ENCODE results near the gene WBP2. TPM values are rescaled to one million over a fixed set of nuclear protein-coding genes. Genes with fewer than 3 reads are reported as not detected.

The WBP2 gene
- total RNA-seq, 2 donors from 2014 or later, result 67.4 to 127 TPM

GRCh38 chr17:75825748-75826370 is 29.3 kb downstream of the WBP2 start:
- no peak overlapping the region for H3K4me3 Mint-ChIP-seq
- H3K27ac Mint-ChIP-seq, result peak overlapping the region; percentile 52
- H3K27me3 Mint-ChIP-seq, result no peaks in the 10 kb centered on the region
- peaks cover 9% of the 10 kb centered on the region for H3K4me1 Mint-ChIP-seq
- no peaks in the 10 kb centered on the region for H3K9me3 Mint-ChIP-seq
- no peak for ATAC-seq (replicated peaks)
- H3K36me3 Mint-ChIP-seq (ENCODE audit: low read depth), result peaks cover 54% of the 10 kb centered on the region

- H3K9me3 Mint-ChIP-seq, result no peaks in the 10 kb centered on the region
- H3K27ac Mint-ChIP-seq, result peak overlapping the region; percentile 52
- no peak overlapping the region for H3K4me3 Mint-ChIP-seq
- peaks cover 49% of the 10 kb centered on the region for H3K36me3 Mint-ChIP-seq (ENCODE audit: low read depth)
- H3K4me1 Mint-ChIP-seq, result peaks cover 9% of the 10 kb centered on the region
- H3K27me3 Mint-ChIP-seq, result no peaks in the 10 kb centered on the region
- ATAC-seq (replicated peaks), result no peak
Measured at GRCh38 chr17:75825149-75825552, 30.0 kb downstream of the WBP2 start.

- no peak overlapping the region for H3K27ac Mint-ChIP-seq
- H3K27me3 Mint-ChIP-seq, result no peaks in the 10 kb centered on the region
- peaks cover 47% of the 10 kb centered on the region for H3K36me3 Mint-ChIP-seq (ENCODE audit: low read depth)
- H3K4me1 Mint-ChIP-seq, result peaks cover 9% of the 10 kb centered on the region
- H3K4me3 Mint-ChIP-seq, result no peak overlapping the region
- no peak for ATAC-seq (replicated peaks)
- H3K9me3 Mint-ChIP-seq, result no peaks in the 10 kb centered on the region
Measured at GRCh38 chr17:75824666-75825065, 30.5 kb downstream of the WBP2 start.

- no peak overlapping the region for H3K27ac Mint-ChIP-seq
- H3K4me1 Mint-ChIP-seq, result peaks cover 9% of the 10 kb centered on the region
- H3K4me3 Mint-ChIP-seq, result no peak overlapping the region
- no peaks in the 10 kb centered on the region for H3K27me3 Mint-ChIP-seq
- ATAC-seq (replicated peaks), result no peak
- peaks cover 48% of the 10 kb centered on the region for H3K36me3 Mint-ChIP-seq (ENCODE audit: low read depth)
- no peaks in the 10 kb centered on the region for H3K9me3 Mint-ChIP-seq
Measured at GRCh38 chr17:75824050-75824552, 31.0 kb downstream of the WBP2 start.

GRCh38 chr17:75823257-75824041 is 31.7 kb downstream of the WBP2 start:
- Mint-ChIP-seq H3K4me1 (peaks cover 9% of the 10 kb centered on the region), H3K36me3 (ENCODE audit: low read depth) (peaks cover 54% of the 10 kb centered on the region), H3K4me3 (no peak overlapping the region), H3K27me3 (no peaks in the 10 kb centered on the region), H3K27ac (no peak overlapping the region), H3K9me3 (no peaks in the 10 kb centered on the region)
- no peak for ATAC-seq (replicated peaks)

GRCh38 chr17:75822800-75823166 is 32.4 kb downstream of the WBP2 start:
- H3K4me3 Mint-ChIP-seq, result no peak overlapping the region
- ATAC-seq (replicated peaks), result no peak
- H3K27ac Mint-ChIP-seq, result no peak overlapping the region
- H3K4me1 Mint-ChIP-seq, result peaks cover 9% of the 10 kb centered on the region
- H3K27me3 Mint-ChIP-seq, result no peaks in the 10 kb centered on the region
- no peaks in the 10 kb centered on the region for H3K9me3 Mint-ChIP-seq
- peaks cover 50% of the 10 kb centered on the region for H3K36me3 Mint-ChIP-seq (ENCODE audit: low read depth)

GRCh38 chr17:75822119-75822799 is 32.9 kb downstream of the WBP2 start:
- ATAC-seq (replicated peaks), result peak; percentile 31
- H3K27ac Mint-ChIP-seq, result peak overlapping the region; percentile 70
- no peaks in the 10 kb centered on the region for H3K9me3 Mint-ChIP-seq
- H3K4me3 Mint-ChIP-seq, result no peak overlapping the region
- H3K36me3 Mint-ChIP-seq (ENCODE audit: low read depth), result peaks cover 53% of the 10 kb centered on the region
- peaks cover 9% of the 10 kb centered on the region for H3K4me1 Mint-ChIP-seq
- H3K27me3 Mint-ChIP-seq, result no peaks in the 10 kb centered on the region

GRCh38 chr17:75821552-75821951 is 33.6 kb downstream of the WBP2 start:
- no peaks in the 10 kb centered on the region for H3K9me3 Mint-ChIP-seq
- H3K36me3 Mint-ChIP-seq (ENCODE audit: low read depth), result peaks cover 56% of the 10 kb centered on the region
- no peaks in the 10 kb centered on the region for H3K27me3 Mint-ChIP-seq
- H3K4me3 Mint-ChIP-seq, result no peak overlapping the region
- H3K4me1 Mint-ChIP-seq, result peaks cover 9% of the 10 kb centered on the region
- peak overlapping the region; percentile 70 for H3K27ac Mint-ChIP-seq
- ATAC-seq (replicated peaks), result peak; percentile 4

GRCh38 chr17:75820094-75821080 is 34.7 kb downstream of the WBP2 start:
- Mint-ChIP-seq H3K27ac (peak overlapping the region; percentile 70), H3K27me3 (no peaks in the 10 kb centered on the region), H3K9me3 (no peaks in the 10 kb centered on the region), H3K4me3 (no peak overlapping the region), H3K4me1 (peaks cover 9% of the 10 kb centered on the region), H3K36me3 (ENCODE audit: low read depth) (peaks cover 59% of the 10 kb centered on the region)
- ATAC-seq (replicated peaks), result no peak

GRCh38 chr17:75819678-75820077 is 35.5 kb downstream of the WBP2 start:
- Mint-ChIP-seq H3K27me3 (no peaks in the 10 kb centered on the region), H3K4me3 (no peak overlapping the region), H3K36me3 (ENCODE audit: low read depth) (peaks cover 57% of the 10 kb centered on the region), H3K9me3 (no peaks in the 10 kb centered on the region), H3K27ac (no peak overlapping the region), H3K4me1 (peaks cover 9% of the 10 kb centered on the region)
- ATAC-seq (replicated peaks), result no peak

- no peak for ATAC-seq (replicated peaks)
- Mint-ChIP-seq H3K27ac (peak overlapping the region; percentile 9), H3K4me3 (no peak overlapping the region), H3K9me3 (no peaks in the 10 kb centered on the region), H3K27me3 (no peaks in the 10 kb centered on the region), H3K36me3 (ENCODE audit: low read depth) (peaks cover 62% of the 10 kb centered on the region), H3K4me1 (peaks cover 9% of the 10 kb centered on the region)
Measured at GRCh38 chr17:75819116-75819515, 36.0 kb downstream of the WBP2 start.

GRCh38 chr17:75818326-75818885 is 36.7 kb downstream of the WBP2 start:
- Mint-ChIP-seq H3K9me3 (no peaks in the 10 kb centered on the region), H3K4me1 (peaks cover 9% of the 10 kb centered on the region), H3K27me3 (no peaks in the 10 kb centered on the region), H3K27ac (peak overlapping the region; percentile 9), H3K36me3 (ENCODE audit: low read depth) (peaks cover 64% of the 10 kb centered on the region), H3K4me3 (no peak overlapping the region)
- ATAC-seq (replicated peaks), result no peak

GRCh38 chr17:75817571-75817970 is 37.6 kb downstream of the WBP2 start:
- Mint-ChIP-seq H3K4me1 (peaks cover 9% of the 10 kb centered on the region), H3K4me3 (no peak overlapping the region), H3K9me3 (no peaks in the 10 kb centered on the region), H3K36me3 (ENCODE audit: low read depth) (peaks cover 68% of the 10 kb centered on the region), H3K27me3 (no peaks in the 10 kb centered on the region), H3K27ac (peak overlapping the region; percentile 28)
- no peak for ATAC-seq (replicated peaks)
